Ureter (tissue), 1 donor: Measurements from ENCODE around the gene CLTRN. TPM values are rescaled to one million over a fixed set of nuclear protein-coding genes. Genes with fewer than 3 reads are reported as not detected.
A peak's percentile ranks its signal among the peaks of the same experiment; 100 is the strongest.
"Not testable (repeated sequence)": the region's sequence is repeated elsewhere in the genome, so short reads cannot be mapped to it uniquely, and the experiment has no call there.

Source experiments
- DNase-seq: peaks from one replicate; pipeline ENCODE4 v3.0.0-alpha.2; 2020; ENCODE audit warnings: low spot score
- total RNA-seq: library from RNA; stranded (reverse); gene quantifications from one replicate; pipeline ENCODE4 v1.2.4, GENCODE V29; 2023
- donor health status: DM: yes; HTN: yes; CAD: no.

Gene CLTRN
- total RNA-seq = 2.2 TPM

DNA sequence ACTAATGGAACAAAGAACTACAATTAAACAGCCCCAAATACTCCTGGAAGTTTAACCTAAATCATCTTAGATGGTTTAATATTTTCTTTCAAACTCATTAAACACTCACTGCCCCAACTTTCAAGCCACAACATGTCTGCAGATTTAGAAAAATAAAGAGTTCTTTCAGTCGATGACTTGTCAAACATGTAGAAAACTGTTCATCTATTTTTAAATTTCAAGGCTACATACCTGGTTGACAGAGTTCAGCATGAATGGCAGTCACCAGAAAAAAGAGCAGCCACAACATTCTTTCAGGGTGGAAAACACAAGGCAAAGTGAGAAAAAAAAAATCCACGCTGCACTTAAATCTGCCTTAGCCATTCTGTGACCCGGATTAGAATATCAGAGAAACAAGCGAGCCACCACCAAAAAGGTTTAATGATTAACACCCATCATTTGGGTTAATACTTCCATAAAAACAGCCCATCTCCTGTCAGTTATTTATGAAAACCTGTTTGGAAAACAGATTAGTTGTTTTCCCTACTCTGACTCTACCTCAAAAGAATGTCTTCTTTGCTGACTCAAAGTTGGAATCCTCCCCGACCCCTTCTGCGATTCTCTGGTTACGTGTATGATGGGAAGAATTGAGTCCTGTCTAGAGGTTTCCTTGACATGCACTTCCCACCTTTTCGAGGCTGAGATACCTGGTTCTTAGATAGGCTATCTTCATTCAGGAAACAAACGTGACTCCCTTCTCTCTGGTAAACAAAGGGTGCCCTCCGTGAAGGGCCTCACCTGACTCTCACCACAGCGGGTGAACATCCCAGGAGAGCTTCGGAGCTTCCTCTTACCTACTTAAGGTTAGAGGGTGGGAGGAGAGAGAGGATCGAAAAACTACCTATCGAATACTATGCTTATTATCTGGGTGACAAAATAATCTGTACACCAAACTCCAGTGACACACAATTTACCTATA is at the start of gene CLTRN:
Gene CLTRN, minus strand, starts transcription at position 319 of the 958 bp plus-strand sequence. Its CDS starts 30 bp downstream, at position 289.
- no peak for DNase-seq

- DNase-seq = not testable (repeated sequence)
Observed at GRCh38 chrX:15704273-15704672, 39.7 kb upstream of the CLTRN start.

GRCh38 chrX:15703809-15704208 is 39.2 kb upstream of the CLTRN start:
- not testable (repeated sequence) for DNase-seq

- DNase-seq = no peak
Observed at GRCh38 chrX:15702488-15703371, 38.1 kb upstream of the CLTRN start.

DNA sequence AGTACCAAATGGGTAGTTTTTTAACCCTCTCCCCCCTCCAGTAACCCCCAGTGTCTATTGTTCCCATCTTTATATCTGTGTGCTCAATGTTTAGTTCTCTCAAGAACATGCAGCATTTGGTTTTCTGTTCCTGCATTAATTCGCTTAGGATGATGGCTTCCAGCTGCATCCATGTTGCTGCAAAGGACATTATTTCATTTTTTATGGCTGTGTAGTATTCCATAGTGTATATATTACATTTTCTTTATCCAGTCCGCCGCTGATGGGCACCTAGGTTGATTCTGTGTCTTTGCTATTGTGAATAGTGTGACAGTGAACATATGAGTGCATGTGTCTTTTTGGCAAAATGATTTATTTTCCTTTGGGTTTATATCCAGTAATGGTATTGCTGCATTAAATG is 31.9 kb upstream of the CLTRN start:
- DNase-seq = no peak

- DNase-seq = no peak
Observed at GRCh38 chrX:15694941-15695451, 30.4 kb upstream of the CLTRN start.

DNA sequence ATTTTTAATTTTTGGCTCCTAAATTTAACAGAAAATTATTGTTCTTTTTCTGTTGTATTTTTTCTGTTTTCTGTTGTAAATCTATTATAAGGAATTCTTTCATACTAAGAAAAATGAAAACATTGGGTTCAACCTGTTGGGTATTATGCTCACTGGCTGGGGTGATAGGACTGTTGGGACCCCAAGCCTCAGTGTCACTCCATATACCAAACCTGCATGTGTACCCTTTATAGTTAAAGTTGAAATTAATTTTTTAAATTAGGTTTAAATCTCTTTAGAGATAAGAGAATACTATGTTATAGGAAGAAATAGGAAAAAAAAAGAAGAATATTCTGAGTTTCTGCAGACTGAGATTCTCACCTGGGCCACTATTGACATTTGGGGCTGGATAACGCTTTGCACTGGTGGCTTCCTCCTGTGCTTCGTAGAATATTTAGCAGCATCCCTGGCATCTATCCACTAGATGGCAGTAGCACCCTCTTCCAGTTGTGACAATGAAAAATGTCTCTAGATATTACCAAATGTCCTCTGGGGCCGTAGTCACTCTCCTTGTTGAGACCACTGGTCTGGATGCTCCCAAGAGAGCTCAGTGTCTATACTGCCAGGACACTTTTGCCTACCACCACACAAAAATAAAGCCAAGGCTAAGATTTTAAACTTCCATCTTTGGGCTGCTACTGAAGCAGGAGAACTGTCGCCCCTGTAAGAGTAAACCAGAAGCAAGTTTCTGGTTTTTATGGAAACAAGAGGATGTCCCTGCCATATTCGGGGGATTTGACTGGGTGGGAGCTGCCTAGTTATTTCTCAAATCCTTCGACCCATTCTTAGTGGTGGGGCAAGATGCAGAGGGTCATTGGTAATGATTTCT is 22.4 kb upstream of the CLTRN start:
- DNase-seq = peak; percentile 73

- DNase-seq = no peak
Observed at GRCh38 chrX:15683193-15683592, 18.6 kb upstream of the CLTRN start.

GRCh38 chrX:15681433-15681832 is 16.8 kb upstream of the CLTRN start:
- DNase-seq = no peak

- DNase-seq = no peak
Observed at GRCh38 chrX:15680401-15680800, 15.8 kb upstream of the CLTRN start.

GRCh38 chrX:15679246-15679645 is 14.6 kb upstream of the CLTRN start:
- DNase-seq = no peak

- no peak for DNase-seq
Observed at GRCh38 chrX:15678339-15678738, 13.7 kb upstream of the CLTRN start.

DNA sequence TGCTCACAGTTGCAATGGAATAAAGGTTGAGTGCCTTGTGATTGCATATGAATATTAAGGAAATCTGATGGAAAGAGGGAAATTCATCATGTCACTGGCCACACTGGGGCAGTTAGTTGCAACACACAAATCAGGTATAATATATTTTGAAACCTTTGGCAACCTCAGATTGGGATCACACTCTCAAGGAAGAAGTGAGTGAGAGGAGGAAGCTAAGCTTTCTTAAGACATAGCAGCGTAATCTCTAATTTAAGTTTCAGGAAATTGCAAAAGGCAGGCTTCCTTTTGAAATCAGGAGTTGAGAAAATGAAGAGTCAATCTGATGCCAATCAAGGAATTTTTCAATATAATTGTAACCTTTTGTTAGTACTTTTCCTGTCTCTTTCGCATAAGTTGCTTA is 12.3 kb upstream of the CLTRN start:
- DNase-seq = no peak

DNA sequence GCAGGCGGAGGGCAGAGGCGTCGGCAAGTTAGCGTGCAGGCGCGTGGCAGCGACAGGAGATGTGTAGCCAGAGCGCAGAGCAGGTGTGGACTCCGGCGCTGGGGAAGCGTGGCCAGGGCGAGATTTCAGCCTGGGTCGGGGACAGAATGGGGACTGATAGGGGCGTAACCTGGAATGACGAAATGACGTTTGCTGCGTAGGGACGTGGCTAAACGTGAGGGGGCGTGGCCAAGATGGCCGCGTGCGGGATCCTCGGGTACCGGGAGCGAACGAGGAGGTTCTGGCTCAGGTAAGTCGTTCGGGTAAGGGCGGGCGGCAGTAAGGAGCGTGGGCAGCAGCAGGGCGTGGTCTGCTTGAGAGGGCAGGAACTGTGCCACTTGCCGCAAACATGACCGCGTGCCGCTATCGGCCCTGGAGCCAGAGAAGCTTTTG is 10.9 kb upstream of the CLTRN start:
- peak; percentile 91 for DNase-seq

- peak; percentile 96 for DNase-seq
Observed at GRCh38 chrX:15674841-15675489, 10.4 kb upstream of the CLTRN start.

DNA sequence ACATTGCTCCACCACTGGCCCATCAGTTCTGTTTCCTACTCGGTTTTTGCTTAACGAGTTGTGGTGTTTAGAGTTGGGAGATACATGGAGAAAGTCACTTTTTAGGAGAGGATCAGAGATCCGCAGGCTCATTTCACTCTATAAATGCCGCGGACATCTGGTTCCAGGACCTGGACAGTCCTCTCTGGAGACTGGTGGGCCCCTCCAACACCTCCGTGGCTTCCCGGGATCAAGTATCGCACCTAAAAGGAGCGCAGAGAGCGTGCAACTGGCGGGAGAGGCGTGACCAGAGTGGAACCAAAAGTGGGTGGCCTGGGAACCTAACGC is 9.9 kb upstream of the CLTRN start:
- no peak for DNase-seq

DNA sequence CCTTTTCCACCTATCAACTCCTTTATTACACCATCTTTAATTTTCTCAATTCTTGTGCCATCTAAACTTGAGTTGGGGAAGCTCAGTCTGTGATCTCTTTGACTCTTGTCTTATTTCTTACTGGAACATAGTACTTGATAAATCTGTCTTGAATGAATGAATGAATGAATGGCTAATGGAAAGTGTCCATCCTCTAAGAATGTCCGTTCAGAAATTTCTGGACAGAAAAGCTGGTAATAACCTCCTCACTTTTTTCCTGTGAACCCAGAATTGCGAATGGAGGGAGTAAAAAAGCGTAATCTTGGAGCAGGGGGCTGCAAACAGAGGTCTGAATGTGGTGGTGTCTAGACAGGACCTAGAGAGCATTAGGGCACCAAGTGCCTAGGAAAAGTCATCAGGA is 9.4 kb upstream of the CLTRN start:
- no peak for DNase-seq

- DNase-seq = no peak
Observed at GRCh38 chrX:15672881-15673280, 8.3 kb upstream of the CLTRN start.

GRCh38 chrX:15663439-15663838 is 1.2 kb downstream of the CLTRN start:
- DNase-seq = no peak

- not testable (repeated sequence) for DNase-seq
Observed at GRCh38 chrX:15654804-15655203, 9.8 kb downstream of the CLTRN start.

DNA sequence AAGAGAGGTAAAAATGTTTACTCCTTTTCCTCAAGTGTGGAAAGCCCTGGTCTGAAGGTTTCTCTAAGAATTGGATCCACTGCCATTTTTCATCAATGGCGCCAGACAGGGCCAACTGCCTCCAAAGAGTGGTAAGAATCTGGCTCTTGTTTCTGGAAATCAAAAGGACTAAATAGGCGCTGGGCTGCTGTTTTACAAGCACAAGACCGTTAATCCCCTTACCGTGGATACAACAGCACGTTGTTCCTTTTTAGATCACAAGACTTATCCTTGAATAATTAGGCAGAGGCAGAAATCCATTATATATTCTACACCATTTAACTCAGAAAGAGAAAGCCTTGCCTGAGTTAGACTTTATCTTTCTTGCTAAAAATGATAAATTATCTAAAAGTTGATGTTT is 10.6 kb downstream of the CLTRN start:
- DNase-seq = no peak
